ENCODE data around the gene COL3A1.

COL3A1 gene

GRCh38 chr2:188984065-188984491, 9.9 kb downstream of the COL3A1 start:
- Mint-ChIP-seq H3K4me3 (no peak overlapping the region), H3K36me3 (no peaks in the 10 kb centered on the region), H3K27ac (no peak overlapping the region), H3K27me3 (no peaks in the 10 kb centered on the region), H3K9me3 (no peaks in the 10 kb centered on the region), H3K4me1 (no peaks in the 10 kb centered on the region)
- DNase-seq (ENCODE audit: low spot score in 2 of 2) (no peak), ATAC-seq (ENCODE audit: low read depth) (no peak)

GRCh38 chr2:188984680-188985079, 10.5 kb downstream of the COL3A1 start:
- Mint-ChIP-seq H3K9me3 (no peaks in the 10 kb centered on the region), H3K4me1 (no peaks in the 10 kb centered on the region), H3K36me3 (no peaks in the 10 kb centered on the region), H3K4me3 (no peak overlapping the region), H3K27ac (no peak overlapping the region), H3K27me3 (no peaks in the 10 kb centered on the region)
- DNase-seq (ENCODE audit: low spot score in 2 of 2), result no peak
- no peak for ATAC-seq (ENCODE audit: low read depth)

- no peak for ATAC-seq (ENCODE audit: low read depth)
- Mint-ChIP-seq H3K4me1 (no peaks in the 10 kb centered on the region), H3K27me3 (no peaks in the 10 kb centered on the region), H3K27ac (no peak overlapping the region), H3K9me3 (no peaks in the 10 kb centered on the region), H3K4me3 (no peak overlapping the region), H3K36me3 (no peaks in the 10 kb centered on the region)
- no peak for DNase-seq (ENCODE audit: low spot score in 2 of 2)
These were observed 12.7 kb downstream of the COL3A1 start for GRCh38 chr2:188986839-188987238.

GRCh38 chr2:188993247-188993646, 19.1 kb downstream of the COL3A1 start:
- Mint-ChIP-seq H3K4me3 (no peak overlapping the region), H3K27ac (no peak overlapping the region), H3K4me1 (no peaks in the 10 kb centered on the region), H3K36me3 (no peaks in the 10 kb centered on the region), H3K9me3 (no peaks in the 10 kb centered on the region), H3K27me3 (no peaks in the 10 kb centered on the region)
- ATAC-seq (ENCODE audit: low read depth) (no peak), DNase-seq (ENCODE audit: low spot score in 2 of 2) (no peak)

DNA sequence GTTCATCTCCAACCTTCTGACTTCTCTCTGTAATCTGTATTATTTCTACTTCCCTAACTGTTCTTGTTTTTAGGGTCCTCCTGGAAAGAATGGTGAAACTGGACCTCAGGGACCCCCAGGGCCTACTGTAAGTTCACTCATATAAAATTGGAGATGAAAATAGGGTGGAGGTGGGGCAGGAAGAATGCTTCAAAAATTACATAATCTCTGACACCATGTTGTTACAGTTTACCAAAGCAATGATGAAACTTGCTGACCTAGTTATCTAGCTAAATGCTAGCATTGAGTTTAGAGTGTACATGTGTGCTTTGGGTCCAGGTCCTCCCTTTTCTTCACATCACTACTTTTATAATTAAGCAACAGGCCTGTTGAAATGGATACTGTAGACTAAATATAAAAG, 23.1 kb downstream of the COL3A1 start:
- ATAC-seq (ENCODE audit: low read depth) (no peak), DNase-seq (ENCODE audit: low spot score in 2 of 2) (no peak)
- no peak overlapping the region for H3K4me3 Mint-ChIP-seq
- no peaks in the 10 kb centered on the region for H3K36me3 Mint-ChIP-seq
- H3K9me3 Mint-ChIP-seq, result no peaks in the 10 kb centered on the region
- no peaks in the 10 kb centered on the region for H3K27me3 Mint-ChIP-seq
- H3K4me1 Mint-ChIP-seq, result no peaks in the 10 kb centered on the region
- no peak overlapping the region for H3K27ac Mint-ChIP-seq

DNA sequence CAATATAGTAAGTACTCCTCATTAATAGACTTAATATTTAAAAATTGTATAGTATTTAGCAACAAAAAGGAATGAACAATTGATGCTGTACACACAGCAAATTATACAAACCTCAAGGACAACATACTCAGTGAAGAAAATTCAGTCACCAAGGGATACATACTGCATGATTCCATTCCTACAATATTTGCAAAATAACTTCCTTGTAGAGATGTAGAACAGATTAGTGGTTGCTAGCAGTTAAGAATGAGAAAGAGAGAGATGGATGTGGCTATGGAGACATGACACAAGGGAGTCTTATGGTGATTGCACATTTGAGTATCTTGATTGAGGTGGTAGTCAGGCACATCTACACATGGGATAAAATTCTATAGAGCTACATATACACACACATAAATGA, 26.0 kb downstream of the COL3A1 start:
- Mint-ChIP-seq H3K27me3 (no peaks in the 10 kb centered on the region), H3K4me3 (no peak overlapping the region), H3K4me1 (no peaks in the 10 kb centered on the region), H3K36me3 (no peaks in the 10 kb centered on the region), H3K9me3 (no peaks in the 10 kb centered on the region), H3K27ac (no peak overlapping the region)
- DNase-seq (ENCODE audit: low spot score in 2 of 2), result no peak
- ATAC-seq (ENCODE audit: low read depth), result no peak

GRCh38 chr2:189002079-189002478, 27.9 kb downstream of the COL3A1 start:
- H3K27me3 Mint-ChIP-seq, result no peaks in the 10 kb centered on the region
- no peak for DNase-seq (ENCODE audit: low spot score in 2 of 2)
- H3K9me3 Mint-ChIP-seq, result no peaks in the 10 kb centered on the region
- no peaks in the 10 kb centered on the region for H3K4me1 Mint-ChIP-seq
- no peak overlapping the region for H3K4me3 Mint-ChIP-seq
- H3K36me3 Mint-ChIP-seq, result no peaks in the 10 kb centered on the region
- no peak overlapping the region for H3K27ac Mint-ChIP-seq
- ATAC-seq (ENCODE audit: low read depth), result no peak

- Mint-ChIP-seq H3K27me3 (no peaks in the 10 kb centered on the region), H3K4me3 (no peak overlapping the region), H3K27ac (no peak overlapping the region)
These were observed 34.5 kb downstream of the COL3A1 start for GRCh38 chr2:189008555-189009262.

GRCh38 chr2:189010536-189010935, 36.4 kb downstream of the COL3A1 start:
- H3K4me3 Mint-ChIP-seq, result no peak overlapping the region
- DNase-seq (ENCODE audit: low spot score in 2 of 2), result no peak
- no peaks in the 10 kb centered on the region for H3K4me1 Mint-ChIP-seq
- H3K27ac Mint-ChIP-seq, result no peak overlapping the region
- H3K36me3 Mint-ChIP-seq, result no peaks in the 10 kb centered on the region
- no peak for ATAC-seq (ENCODE audit: low read depth)
- H3K9me3 Mint-ChIP-seq, result no peaks in the 10 kb centered on the region
- no peaks in the 10 kb centered on the region for H3K27me3 Mint-ChIP-seq

More at GRCh38 chr2:189008555-189009262, 34.5 kb downstream of the COL3A1 start:
- ATAC-seq (ENCODE audit: low read depth) (no peak), DNase-seq (ENCODE audit: low spot score in 2 of 2) (no peak)
- H3K4me1 Mint-ChIP-seq, result no peaks in the 10 kb centered on the region
- no peaks in the 10 kb centered on the region for H3K36me3 Mint-ChIP-seq
- H3K9me3 Mint-ChIP-seq, result no peaks in the 10 kb centered on the region

DNA sequence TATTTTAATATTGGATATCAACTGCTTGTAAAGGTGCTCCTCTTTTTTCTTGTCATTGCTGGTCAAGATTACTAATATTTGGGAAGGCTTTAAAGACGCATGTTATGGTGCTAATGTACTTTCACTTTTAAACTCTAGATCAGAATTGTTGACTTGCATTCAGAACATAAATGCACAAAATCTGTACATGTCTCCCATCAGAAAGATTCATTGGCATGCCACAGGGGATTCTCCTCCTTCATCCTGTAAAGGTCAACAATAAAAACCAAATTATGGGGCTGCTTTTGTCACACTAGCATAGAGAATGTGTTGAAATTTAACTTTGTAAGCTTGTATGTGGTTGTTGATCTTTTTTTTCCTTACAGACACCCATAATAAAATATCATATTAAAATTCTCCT, 38.2 kb downstream of the COL3A1 start:
- H3K27ac Mint-ChIP-seq, result no peak overlapping the region
- DNase-seq (ENCODE audit: low spot score in 2 of 2) (no peak), ATAC-seq (ENCODE audit: low read depth) (no peak)
- no peaks in the 10 kb centered on the region for H3K4me1 Mint-ChIP-seq
- no peaks in the 10 kb centered on the region for H3K36me3 Mint-ChIP-seq
- H3K4me3 Mint-ChIP-seq, result no peak overlapping the region
- H3K27me3 Mint-ChIP-seq, result no peaks in the 10 kb centered on the region
- H3K9me3 Mint-ChIP-seq, result no peaks in the 10 kb centered on the region

GRCh38 chr2:189013031-189013430, 38.9 kb downstream of the COL3A1 start:
- no peak for DNase-seq (ENCODE audit: low spot score in 2 of 2)
- Mint-ChIP-seq H3K27ac (no peak overlapping the region), H3K4me1 (no peaks in the 10 kb centered on the region), H3K9me3 (no peaks in the 10 kb centered on the region), H3K27me3 (no peaks in the 10 kb centered on the region), H3K36me3 (no peaks in the 10 kb centered on the region), H3K4me3 (no peak overlapping the region)
- no peak for ATAC-seq (ENCODE audit: low read depth)

GRCh38 chr2:189013671-189014448, 39.7 kb downstream of the COL3A1 start:
- ATAC-seq (ENCODE audit: low read depth) (no peak), DNase-seq (ENCODE audit: low spot score in 2 of 2) (no peak)
- Mint-ChIP-seq H3K4me3 (no peak overlapping the region), H3K4me1 (no peaks in the 10 kb centered on the region), H3K36me3 (no peaks in the 10 kb centered on the region), H3K9me3 (no peaks in the 10 kb centered on the region), H3K27ac (no peak overlapping the region), H3K27me3 (no peaks in the 10 kb centered on the region)

- Mint-ChIP-seq H3K27ac (no peak overlapping the region), H3K27me3 (no peaks in the 10 kb centered on the region), H3K9me3 (no peaks in the 10 kb centered on the region), H3K4me3 (no peak overlapping the region), H3K36me3 (no peaks in the 10 kb centered on the region), H3K4me1 (no peaks in the 10 kb centered on the region)
- ATAC-seq (ENCODE audit: low read depth), result no peak
- DNase-seq (ENCODE audit: low spot score in 2 of 2), result no peak
These were observed 40.4 kb downstream of the COL3A1 start for GRCh38 chr2:189014449-189015138.

DNA sequence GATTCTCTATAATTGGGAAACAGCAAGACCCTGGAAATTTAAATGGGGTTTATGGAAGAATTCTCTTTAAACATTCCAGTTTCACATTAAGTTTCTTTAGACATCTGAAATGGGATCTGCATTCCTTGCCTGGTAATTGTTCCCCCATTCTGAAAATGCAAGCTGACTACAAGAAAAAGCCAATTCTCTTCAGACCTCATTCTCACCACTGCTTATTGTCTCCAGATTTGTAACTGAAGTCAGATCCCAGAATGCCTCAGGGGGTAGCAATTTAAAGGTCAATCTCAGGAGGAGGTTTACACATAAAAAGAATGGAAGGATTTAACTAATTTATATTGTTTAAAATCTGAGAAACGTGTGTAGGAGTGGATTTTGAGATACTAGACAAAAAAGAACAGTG, 41.2 kb downstream of the COL3A1 start:
- Mint-ChIP-seq H3K4me3 (no peak overlapping the region), H3K9me3 (no peaks in the 10 kb centered on the region), H3K27ac (no peak overlapping the region), H3K36me3 (no peaks in the 10 kb centered on the region), H3K27me3 (no peaks in the 10 kb centered on the region), H3K4me1 (no peaks in the 10 kb centered on the region)
- no peak for DNase-seq (ENCODE audit: low spot score in 2 of 2)
- ATAC-seq (ENCODE audit: low read depth), result no peak
